OCI-M2 (cell line): ENCODE measurements around the gene SSTR1.

Source experiments
- DNase-seq: peaks from one replicate; lab custom pipeline; 2025; ENCODE audit not compliant: unreplicated experiment; lab: John Stamatoyannopoulos, UW

The SSTR1 gene

DNA sequence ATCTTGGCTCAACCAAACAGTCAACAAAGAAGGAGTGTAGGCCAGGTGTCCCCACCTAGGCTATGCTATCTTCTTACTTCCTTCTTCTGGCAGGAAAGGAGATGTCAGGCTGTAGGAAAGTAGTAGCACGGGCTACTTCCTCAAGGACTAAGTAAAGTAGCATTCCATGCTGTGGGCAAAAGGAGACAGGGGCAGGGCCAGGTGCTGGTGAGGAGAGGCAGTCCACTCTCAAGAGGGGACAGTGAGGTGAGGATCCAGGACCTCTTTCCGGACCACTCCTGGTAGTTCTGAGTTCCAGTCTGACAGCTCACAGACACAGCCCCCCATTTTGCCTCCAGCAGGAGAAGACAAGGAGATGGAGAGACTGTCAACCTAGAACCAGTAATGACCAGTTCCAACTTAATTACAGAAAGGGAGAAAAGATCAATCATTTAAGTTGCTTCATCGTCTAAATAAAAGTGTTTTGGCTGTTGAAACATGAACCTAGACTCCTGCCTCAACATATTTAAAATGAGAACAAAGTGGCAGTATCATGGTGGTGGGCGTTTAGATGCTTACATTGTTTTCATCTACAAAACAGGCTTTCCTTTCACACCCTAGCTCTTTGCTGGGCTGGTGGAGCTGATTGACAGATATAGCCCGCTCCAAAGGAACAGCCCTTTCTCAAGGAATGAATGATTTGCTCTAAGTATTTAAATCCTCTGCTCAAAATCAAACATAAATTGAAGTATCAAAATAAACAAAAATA is 5.1 kb upstream of the SSTR1 start:
- DNase-seq: no peak

DNA sequence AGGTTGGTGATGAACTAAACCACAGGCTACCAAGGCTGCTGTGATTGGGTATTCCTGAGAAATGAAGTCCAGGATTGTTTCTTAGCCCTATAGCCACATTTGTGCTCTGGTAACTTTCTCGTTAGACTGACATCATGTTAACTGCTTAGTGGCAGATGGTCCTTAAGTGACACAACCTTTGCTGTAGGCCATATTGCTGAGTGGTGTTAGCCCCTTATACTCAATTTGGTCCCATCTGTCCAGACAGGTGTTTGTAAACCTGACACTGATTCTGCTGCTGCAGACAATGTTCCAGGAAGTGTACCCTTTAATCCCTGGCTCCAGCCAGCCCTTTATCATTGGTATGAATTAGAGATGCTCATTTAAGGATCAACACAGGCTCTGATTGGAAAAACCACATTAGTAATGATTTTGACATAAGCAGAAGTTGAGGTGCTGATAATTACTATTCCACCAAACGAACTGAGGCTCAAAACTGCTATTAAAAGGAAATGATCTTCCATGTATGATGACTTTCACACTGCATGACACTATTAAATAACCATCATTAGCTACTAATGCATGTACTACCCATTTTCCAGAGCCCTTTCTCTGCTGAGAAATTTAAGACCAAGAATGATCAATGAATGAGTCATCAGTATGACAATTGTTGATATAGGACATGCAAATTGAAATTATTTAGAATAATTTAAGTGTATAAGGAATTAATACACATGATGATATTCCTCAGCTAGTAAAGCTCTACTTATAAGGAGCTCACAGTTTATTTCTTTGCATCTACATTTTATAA is 3.6 kb upstream of the SSTR1 start:
- no peak for DNase-seq

DNA sequence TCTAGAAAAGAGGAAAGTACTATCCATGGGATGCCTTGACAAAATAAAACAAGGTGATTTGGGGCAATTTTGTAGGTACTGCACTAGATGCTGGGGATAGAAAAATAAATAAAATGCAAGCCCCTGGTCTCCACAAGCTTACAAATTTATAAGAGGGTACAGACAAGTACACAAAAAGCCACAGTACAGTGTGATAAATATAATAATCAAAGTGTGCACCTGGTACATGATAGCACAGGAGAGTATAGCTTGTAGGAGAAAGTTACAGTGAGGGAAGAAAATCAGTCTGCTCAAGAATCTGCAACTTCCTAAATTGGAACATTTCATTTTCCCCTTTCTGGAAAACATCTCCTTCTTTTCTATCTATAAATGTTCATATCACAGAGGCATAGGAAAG is 3.0 kb upstream of the SSTR1 start:
- no peak for DNase-seq

DNA sequence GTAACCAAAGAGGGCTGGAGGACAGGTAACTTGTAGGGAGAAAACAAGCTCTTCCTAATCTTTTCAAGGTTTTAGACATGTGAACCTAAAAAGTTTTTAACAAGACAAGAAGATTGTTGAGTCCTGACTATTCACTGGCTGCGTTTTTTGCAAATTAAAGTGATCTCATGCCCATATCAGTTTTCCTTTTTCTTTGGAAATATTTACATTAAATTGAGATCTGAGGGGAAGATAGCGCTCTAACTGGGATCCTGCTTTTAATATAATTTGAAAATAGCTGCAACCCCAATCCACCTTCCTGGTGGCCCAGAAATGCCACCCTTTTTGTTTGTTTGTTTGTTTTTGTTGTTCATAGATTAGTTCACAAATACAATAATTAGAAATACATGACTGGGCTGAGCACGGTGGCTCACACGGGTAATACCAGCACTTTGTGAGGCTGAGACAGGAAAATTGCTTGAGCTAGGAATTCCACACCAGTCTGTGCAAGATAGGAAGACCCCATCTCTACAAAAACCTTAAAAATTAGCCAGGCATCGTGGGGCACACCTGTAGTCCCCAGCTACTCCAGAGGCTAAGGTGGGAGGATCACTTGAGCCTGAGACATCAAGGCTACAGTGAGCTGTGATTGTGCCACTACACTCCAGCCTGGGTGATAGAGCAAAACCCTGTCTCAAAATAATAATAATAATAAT is 2.4 kb upstream of the SSTR1 start:
- DNase-seq: no peak

DNA sequence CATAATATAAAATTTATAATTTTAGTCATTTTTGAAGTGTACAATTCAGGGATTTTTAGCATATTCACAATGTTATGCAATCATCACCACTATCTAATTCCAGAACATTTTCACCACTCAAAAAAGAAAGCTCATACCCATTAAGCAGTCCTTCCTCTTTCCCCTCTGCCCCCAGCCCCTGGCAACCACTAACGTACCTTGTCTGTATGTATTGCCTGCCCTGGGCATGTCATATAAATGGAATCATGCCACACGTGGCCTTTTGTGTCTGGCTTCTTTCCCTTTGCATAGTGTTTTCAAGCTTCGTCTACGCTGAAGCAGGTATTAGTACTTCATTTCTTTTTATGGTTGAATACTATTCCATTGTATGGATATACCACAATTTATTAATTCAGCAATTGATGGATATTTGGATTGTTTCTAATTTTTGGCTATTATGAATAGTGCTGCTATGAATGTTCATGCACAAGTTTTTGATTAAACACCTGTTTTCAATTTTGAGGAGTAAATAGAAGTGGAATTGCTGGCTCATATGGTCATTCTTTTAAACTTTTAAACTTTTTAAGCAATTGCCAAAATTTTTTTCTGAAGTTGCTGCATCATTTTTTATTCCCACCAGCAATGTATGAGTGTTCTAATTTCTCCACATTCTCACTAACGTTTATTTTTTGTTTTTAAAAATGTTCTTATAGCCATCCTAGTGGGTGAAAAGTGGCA is 1.6 kb upstream of the SSTR1 start:
- no peak for DNase-seq

DNA sequence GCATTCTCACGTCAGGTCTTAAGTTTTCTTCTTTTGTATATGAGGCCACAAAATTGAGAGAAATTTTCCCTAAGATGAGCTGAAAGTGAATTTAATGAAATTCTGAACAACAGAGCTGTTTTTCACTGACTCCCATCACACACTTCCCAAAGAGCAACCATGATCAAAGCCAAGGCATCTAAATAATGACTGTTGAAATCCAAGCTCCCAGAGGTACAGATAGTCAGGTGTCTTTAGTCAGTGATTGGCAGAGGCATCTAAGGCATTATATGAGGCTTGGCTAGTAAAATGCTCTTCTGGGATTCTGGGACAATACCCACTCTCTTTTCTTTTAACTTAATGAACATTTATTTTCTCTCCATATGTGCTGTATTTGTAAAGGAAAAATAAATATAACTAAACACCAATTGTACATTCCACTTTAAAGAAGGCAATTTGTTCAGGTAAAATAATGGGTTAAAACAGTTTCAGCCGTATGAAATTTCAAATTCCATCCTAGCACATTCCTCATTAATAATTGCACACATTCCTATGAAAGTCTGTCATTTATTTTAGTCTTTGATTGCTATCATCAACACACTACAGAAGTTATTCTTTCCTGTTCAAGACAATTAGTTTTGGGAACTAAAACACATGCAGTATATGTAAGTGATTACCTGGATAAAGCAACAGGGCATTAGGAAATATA is 871 bp upstream of the SSTR1 start:
- no peak for DNase-seq

DNA sequence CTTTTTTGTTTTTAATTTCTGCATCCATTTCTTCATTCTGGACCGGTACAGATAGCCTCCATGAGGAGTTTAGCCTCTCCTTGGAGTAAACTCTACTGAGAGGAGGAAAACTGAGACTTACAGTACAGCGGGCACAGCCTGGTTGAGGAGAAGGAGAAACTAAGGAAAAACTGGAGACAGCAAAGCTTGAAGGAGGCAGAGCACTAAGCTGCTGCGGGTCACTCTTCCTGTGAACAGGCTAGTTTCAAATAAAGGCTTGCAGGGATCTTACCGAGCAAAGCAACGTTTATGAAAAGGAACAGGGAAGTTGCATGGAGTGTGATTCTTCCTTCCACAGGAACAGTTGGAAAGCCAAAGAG is 348 bp upstream of the SSTR1 start:
- DNase-seq: no peak

DNA sequence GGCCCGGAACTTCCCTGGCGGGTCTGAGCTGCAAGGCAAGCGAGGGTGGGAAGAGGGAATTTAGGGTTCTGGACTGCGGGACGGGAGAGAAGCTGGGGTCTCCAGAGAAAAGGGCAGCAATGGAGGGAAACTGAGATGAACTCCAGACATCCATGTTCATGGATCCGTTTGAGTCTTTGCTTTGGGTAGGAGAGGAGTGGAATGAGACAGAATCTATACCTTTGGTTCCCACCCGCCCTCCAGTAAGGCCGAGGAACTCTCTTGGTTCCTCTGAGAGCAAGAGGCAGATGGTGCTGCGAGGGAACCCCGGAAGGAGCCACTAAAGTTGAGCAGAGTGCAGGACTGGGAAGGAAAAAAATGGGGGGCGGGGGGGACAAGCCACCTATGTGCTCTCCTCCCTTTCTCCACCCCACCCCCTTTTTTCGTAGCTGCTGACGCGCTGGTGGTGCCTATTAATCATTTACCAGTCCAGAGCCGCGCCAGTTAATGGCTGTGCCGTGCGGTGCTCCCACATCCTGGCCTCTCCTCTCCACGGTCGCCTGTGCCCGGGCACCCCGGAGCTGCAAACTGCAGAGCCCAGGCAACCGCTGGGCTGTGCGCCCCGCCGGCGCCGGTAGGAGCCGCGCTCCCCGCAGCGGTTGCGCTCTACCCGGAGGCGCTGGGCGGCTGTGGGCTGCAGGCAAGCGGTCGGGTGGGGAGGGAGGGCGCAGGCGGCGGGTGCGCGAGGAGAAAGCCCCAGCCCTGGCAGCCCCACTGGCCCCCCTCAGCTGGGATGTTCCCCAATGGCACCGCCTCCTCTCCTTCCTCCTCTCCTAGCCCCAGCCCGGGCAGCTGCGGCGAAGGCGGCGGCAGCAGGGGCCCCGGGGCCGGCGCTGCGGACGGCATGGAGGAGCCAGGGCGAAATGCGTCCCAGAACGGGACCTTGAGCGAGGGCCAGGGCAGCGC is 1.2 kb downstream of the SSTR1 start:
- no peak for DNase-seq

DNA sequence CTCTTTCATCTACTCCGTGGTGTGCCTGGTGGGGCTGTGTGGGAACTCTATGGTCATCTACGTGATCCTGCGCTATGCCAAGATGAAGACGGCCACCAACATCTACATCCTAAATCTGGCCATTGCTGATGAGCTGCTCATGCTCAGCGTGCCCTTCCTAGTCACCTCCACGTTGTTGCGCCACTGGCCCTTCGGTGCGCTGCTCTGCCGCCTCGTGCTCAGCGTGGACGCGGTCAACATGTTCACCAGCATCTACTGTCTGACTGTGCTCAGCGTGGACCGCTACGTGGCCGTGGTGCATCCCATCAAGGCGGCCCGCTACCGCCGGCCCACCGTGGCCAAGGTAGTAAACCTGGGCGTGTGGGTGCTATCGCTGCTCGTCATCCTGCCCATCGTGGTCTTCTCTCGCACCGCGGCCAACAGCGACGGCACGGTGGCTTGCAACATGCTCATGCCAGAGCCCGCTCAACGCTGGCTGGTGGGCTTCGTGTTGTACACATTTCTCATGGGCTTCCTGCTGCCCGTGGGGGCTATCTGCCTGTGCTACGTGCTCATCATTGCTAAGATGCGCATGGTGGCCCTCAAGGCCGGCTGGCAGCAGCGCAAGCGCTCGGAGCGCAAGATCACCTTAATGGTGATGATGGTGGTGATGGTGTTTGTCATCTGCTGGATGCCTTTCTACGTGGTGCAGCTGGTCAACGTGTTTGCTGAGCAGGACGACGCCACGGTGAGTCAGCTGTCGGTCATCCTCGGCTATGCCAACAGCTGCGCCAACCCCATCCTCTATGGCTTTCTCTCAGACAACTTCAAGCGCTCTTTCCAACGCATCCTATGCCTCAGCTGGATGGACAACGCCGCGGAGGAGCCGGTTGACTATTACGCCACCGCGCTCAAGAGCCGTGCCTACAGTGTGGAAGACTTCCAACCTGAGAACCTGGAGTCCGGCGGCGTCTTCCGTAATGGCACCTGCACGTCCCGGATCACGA is 2.2 kb downstream of the SSTR1 start:
- DNase-seq: no peak

DNA sequence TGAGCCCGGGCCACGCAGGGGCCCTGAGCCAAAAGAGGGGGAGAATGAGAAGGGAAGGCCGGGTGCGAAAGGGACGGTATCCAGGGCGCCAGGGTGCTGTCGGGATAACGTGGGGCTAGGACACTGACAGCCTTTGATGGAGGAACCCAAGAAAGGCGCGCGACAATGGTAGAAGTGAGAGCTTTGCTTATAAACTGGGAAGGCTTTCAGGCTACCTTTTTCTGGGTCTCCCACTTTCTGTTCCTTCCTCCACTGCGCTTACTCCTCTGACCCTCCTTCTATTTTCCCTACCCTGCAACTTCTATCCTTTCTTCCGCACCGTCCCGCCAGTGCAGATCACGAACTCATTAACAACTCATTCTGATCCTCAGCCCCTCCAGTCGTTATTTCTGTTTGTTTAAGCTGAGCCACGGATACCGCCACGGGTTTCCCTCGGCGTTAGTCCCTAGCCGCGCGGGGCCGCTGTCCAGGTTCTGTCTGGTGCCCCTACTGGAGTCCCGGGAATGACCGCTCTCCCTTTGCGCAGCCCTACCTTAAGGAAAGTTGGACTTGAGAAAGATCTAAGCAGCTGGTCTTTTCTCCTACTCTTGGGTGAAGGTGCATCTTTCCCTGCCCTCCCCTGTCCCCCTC is 3.0 kb downstream of the SSTR1 start:
- no peak for DNase-seq

DNA sequence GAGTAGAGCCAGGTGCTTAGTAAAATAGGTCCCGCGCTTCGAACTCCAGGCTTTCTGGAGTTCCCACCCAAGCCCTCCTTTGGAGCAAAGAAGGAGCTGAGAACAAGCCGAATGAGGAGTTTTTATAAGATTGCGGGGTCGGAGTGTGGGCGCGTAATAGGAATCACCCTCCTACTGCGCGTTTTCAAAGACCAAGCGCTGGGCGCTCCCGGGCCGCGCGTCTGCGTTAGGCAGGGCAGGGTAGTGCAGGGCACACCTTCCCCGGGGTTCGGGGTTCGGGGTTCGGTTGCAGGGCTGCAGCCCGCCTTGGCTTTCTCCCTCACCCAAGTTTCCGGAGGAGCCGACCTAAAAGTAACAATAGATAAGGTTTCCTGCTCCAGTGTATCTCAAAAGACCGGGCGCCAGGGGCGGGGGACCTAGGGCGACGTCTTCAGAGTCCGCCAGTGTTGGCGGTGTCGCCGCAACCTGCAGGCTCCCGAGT is 3.6 kb downstream of the SSTR1 start:
- DNase-seq: no peak

DNA sequence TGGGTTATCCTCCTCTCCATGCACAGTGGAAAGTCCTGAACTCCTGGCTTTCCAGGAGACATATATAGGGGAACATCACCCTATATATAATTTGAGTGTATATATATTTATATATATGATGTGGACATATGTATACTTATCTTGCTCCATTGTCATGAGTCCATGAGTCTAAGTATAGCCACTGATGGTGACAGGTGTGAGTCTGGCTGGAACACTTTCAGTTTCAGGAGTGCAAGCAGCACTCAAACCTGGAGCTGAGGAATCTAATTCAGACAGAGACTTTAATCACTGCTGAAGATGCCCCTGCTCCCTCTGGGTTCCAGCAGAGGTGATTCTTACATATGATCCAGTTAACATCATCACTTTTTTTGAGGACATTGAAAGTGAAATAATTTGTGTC is 4.4 kb downstream of the SSTR1 start:
- no peak for DNase-seq

DNA sequence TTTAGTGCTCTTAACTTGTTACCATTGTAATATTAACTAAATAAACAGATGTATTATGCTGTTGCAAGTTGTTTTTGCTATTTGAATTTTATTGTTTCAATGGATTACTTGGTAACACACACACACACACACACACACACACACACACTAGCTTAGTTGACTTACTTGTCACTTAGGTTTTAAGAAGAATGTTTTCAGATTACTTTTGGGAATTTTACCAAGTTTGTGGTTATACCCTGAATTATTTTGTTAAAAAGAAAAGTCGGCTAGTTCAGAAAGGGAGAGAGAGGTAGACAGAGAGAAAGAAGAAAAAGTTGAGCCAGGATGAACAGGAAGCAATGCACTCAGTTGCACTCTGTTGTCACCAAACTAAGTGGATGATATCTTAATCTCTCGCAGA is 5.3 kb downstream of the SSTR1 start:
- DNase-seq: no peak

DNA sequence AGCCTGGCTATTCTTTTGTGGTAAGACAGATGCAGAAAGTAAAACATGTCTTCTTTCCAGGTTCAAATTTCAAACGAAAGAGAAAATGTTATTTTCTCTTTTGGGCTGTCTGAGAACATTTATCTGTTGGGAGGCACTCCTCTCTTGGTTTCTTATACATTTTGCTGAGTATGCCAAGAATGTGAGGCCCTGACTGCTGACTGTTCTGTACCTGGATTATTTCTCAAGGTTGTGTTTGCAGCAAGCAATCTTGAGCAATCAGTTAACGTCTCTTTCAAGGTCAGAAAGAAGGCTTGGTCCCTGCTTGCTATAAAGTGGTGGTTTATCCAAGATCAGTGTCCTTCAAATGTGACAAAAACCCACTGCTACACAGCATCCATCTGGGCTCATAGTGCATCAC is 9.8 kb downstream of the SSTR1 start:
- DNase-seq: no peak

DNA sequence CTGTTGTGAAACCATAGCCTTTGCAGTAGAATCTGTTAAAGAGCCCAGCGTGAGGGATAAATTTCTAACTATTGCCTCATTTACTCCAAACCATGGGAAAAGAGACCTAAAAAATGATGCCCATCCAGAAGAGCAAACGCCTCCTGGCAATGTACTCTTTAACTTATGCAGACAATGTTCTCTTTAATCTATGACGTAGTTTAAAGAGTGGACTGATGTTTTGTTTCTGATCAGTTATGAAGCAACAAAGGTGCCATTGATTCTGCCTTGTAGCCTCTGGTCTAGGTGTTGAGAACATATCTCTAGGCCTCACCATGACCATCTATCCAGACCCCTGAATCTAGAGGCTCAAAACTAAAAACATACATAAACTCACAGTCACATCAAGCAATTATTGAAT is 13.4 kb downstream of the SSTR1 start:
- no peak for DNase-seq

DNA sequence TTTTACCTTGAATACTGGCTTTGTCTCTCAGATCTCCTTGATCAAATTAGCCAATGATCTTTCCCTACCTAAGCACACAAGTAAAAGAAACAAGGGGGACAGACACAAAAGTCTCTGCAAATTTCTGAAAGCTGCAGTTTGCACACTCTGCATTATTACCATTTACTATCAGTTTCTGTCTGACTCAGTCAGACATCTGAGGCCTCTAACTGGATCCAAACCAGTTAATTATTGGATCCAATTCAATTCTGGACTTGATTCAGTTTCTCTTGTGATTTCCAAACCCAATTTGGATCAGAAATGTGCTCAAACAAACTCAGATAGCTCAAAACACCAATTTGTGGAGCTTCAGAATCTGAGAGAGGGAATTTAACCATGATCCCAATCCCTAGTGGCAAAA is 16.6 kb downstream of the SSTR1 start:
- no peak for DNase-seq

DNA sequence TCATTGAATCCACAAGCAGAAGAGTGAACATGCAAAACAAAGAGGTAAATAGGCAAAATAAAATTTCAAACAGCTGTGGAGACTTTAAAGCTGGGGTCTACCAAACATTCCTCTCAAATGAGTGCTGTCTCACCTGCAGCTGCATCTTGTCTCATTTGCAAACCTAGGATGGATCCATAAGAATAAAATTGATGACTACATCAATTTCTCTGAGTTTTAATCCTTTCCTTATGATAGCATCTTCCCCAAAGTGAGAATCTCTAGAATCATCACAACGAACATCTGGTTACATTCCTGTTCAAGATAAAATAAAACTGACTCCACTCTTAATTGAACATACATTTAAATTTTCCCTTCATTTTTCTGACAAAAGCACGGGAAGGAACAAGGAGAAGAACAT is 18.2 kb downstream of the SSTR1 start:
- no peak for DNase-seq

DNA sequence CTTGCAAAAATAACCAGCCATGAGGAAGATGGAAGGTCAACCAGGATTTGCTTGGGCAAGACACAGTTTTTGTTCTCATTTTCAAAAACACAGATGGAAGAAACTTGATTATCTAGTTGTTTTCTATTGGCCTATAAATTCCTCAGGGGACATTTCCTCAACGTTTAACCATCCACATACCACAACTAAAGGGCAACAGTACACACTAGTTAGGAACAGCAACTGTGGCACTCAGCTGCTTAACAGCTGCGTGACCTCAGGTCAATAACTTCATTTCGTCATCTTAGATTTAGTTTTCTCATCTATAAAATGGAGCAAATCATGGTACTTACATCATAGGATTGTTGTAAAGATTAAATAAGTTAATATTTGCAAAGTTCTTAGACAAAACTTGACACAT is 18.7 kb downstream of the SSTR1 start:
- DNase-seq: no peak
